ENCODE data around the gene NRG2. TPM values are rescaled to one million over a fixed set of nuclear protein-coding genes. Genes with fewer than 3 reads are reported as not detected.

Gene NRG2
- total and polyA plus RNA-seq, 2 donors (not counting 3 experiments of a cell fraction or from before 2014, with no cell fraction given): 0.26 to 0.42 TPM

- ChIA-PET CTCF (no interaction called here), POLR2A (no interaction called here)
- no peaks in the 10 kb centered on the region for H4K20me1 ChIP-seq (replicated peaks; ENCODE audit: control insufficient read depth, extremely low read depth, insufficient read depth, low read length)
- H3K27me3 ChIP-seq (ENCODE audit: control insufficient read depth in 2 of 2, insufficient read depth in 2 of 2, low read length in 2 of 2): peaks cover 26 to 33% of the 10 kb centered on the region in 2 experiments
- FAIRE-seq: no peak
- H3K9me1 ChIP-seq (replicated peaks; ENCODE audit: control insufficient read depth, extremely low read depth, insufficient read depth, low read length): no peaks in the 10 kb centered on the region
- H3K4me2 ChIP-seq (ENCODE audit: insufficient read depth, low read length): no peak overlapping the region
- TF ChIP-seq JUN (IDR thresholded peaks at IDR 0.05; ENCODE audit: borderline replicate concordance, insufficient read depth, insufficient read length, low read depth) (no peak), GATA2 (IDR thresholded peaks at IDR 0.05; ENCODE audit: insufficient read depth, insufficient read length, low read depth, low read length) (no peak), CTCF (IDR thresholded peaks at IDR 0.05; ENCODE audit: extremely low read depth in 1 of 2, insufficient read depth in 1 of 2, low read depth in 1 of 2, low read length in 2 of 2) (no peak), MYC (IDR thresholded peaks at IDR 0.05; ENCODE audit: low read depth, low read length) (no peak), MAX (IDR thresholded peaks at IDR 0.05; ENCODE audit: insufficient read depth, insufficient read length) (no peak), POLR2A (IDR thresholded peaks at IDR 0.05; ENCODE audit: low read depth, low read length) (no peak), EZH2 (IDR thresholded peaks at IDR 0.05; ENCODE audit: borderline replicate concordance, low read depth, low read length, severe bottlenecking) (no peak), FOS (IDR thresholded peaks at IDR 0.05; ENCODE audit: borderline replicate concordance, insufficient read depth, low read length) (no peak), POLR2AphosphoS5 (IDR thresholded peaks at IDR 0.05; ENCODE audit: insufficient read depth, low read depth, low read length) (no peak)
- intact Hi-C loops (cut with micrococcal nuclease) (no loop called here), dilution Hi-C loops (cut with MboI; ENCODE audit: extremely low pct_ligation_motif_present, low sequenced_read_pairs) (no loop called here)
- H3K27ac ChIP-seq (ENCODE audit: insufficient read depth, low read depth, low read length): no peak overlapping the region
- H3K4me1 ChIP-seq (ENCODE audit: control insufficient read depth, extremely low read depth, insufficient read depth, low read length): no peaks in the 10 kb centered on the region
- no peaks in the 10 kb centered on the region for H3K79me2 ChIP-seq (ENCODE audit: control insufficient read depth, insufficient read depth, low read length)
- no peak overlapping the region for H2AFZ ChIP-seq (ENCODE audit: low read depth, low read length)
- no peak for DNase-seq (ENCODE audit: low read depth, low spot score)
- H3K36me3 ChIP-seq (ENCODE audit: control insufficient read depth in 2 of 2, extremely low read depth in 1 of 2, insufficient read depth in 2 of 2, low read length in 2 of 2): no peaks in the 10 kb centered on the region
- no TSS peak for BruUV-seq (replicated peaks)
- no peak overlapping the region for H3K4me3 ChIP-seq (replicated peaks in 1 of 3; ENCODE audit: insufficient read depth in 1 of 3, low read depth in 1 of 3, low read length in 3 of 3)
- no peak overlapping the region for H3K9ac ChIP-seq (replicated peaks; ENCODE audit: extremely low read depth, insufficient read depth, low read length)
- no peaks in the 10 kb centered on the region for H3K9me3 ChIP-seq (replicated peaks; ENCODE audit: control insufficient read depth, insufficient read depth, low read length)
Observed at GRCh38 chr5:140010798-140011197, 32.3 kb downstream of the NRG2 start.

Data from endothelial cell of umbilical vein (primary cell).